H1 (cell line): Measurements from ENCODE around the gene AKR1C8. TPM values are rescaled to one million over a fixed set of nuclear protein-coding genes. Genes with fewer than 3 reads are reported as not detected.

Experiments used
- ATF2 ChIP-seq: IDR thresholded peaks from 2 replicates; pipeline ENCODE4 v1.6.1; 2012; ENCODE audit warnings: low read length, inconsistent platforms
- BACH1 ChIP-seq: IDR thresholded peaks from 2 replicates; pipeline ENCODE4 v1.6.1; 2012; ENCODE audit warnings: low read length, improper control_type of control experiment
- EZH2 ChIP-seq: fragments of 200-600 bp; sonication (generic); IDR thresholded peaks from 2 replicates; pipeline ENCODE4 v1.7.1; 2012; ENCODE audit warnings: low read depth, mild to moderate bottlenecking, moderate library complexity, low read length, inconsistent platforms; ENCODE audit not compliant: severe bottlenecking
- HDAC6 ChIP-seq: IDR thresholded peaks from one replicate; pipeline ENCODE4 v1.7.1; 2012; ENCODE audit warnings: low read depth, mild to moderate bottlenecking, inconsistent platforms, low read length, moderate library complexity
- KDM5A ChIP-seq: fragments of 200-600 bp; IDR thresholded peaks from 2 replicates; pipeline ENCODE4 v1.7.1; 2012; ENCODE audit warnings: mild to moderate bottlenecking, low read length, inconsistent platforms, mixed read lengths
- TCF12 ChIP-seq: IDR thresholded peaks from 2 replicates; pipeline ENCODE4 v1.6.1; 2011; ENCODE audit warnings: low read depth, mild to moderate bottlenecking, low read length
- polyA plus RNA-seq, 7 experiments: library from polyadenylated mRNA; depleted of rRNA in 3 of 7; stranded (reverse) in 5 of 7; unstranded in 2 of 7; fragments of >200 nt in 5 of 7; fragments of 200-250 nt in 2 of 7; gene quantifications; 1 replicate in 5 of 7; 2 replicates in 1 of 7; 4 replicates in 1 of 7; pipeline versions ENCODE4 v1.2.1 to v1.2.3, GENCODE V29; 2011 to 2013; ENCODE audit warnings: missing spikeins in 2 of 7, mixed read lengths in 2 of 7
- total RNA-seq: library from RNA; stranded (reverse); fragmentation: NEBNext Ultra II Directional; extraction: Animal tissue kit (Norgen Biotek cat#: 25700); gene quantifications from 2 replicates; pipeline ENCODE4 v1.2.1, GENCODE V29; 2021

AKR1C8 gene
- total and polyA plus RNA-seq, 2 of the 8 experiments (the other 6 are each of a cell fraction or from before 2014, with no cell fraction given) = not detected

- TF ChIP-seq ATF2 (no peak), EZH2 (no peak), TCF12 (no peak), KDM5A (no peak), BACH1 (no peak), HDAC6 (no peak)
Measured at GRCh38 chr10:5198386-5198785, 13.4 kb upstream of the AKR1C8 start (continued).
